ENCODE data around the gene HUNK.

- TF ChIP-seq, protein P1, sequence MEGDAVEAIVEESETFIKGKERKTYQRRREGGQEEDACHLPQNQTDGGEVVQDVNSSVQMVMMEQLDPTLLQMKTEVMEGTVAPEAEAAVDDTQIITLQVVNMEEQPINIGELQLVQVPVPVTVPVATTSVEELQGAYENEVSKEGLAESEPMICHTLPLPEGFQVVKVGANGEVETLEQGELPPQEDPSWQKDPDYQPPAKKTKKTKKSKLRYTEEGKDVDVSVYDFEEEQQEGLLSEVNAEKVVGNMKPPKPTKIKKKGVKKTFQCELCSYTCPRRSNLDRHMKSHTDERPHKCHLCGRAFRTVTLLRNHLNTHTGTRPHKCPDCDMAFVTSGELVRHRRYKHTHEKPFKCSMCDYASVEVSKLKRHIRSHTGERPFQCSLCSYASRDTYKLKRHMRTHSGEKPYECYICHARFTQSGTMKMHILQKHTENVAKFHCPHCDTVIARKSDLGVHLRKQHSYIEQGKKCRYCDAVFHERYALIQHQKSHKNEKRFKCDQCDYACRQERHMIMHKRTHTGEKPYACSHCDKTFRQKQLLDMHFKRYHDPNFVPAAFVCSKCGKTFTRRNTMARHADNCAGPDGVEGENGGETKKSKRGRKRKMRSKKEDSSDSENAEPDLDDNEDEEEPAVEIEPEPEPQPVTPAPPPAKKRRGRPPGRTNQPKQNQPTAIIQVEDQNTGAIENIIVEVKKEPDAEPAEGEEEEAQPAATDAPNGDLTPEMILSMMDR (IDR thresholded peaks at IDR 0.05), result no peak
- no peak for TF ChIP-seq POLR2A (IDR thresholded peaks at IDR 0.05)
Measured at GRCh38 chr21:31992391-31992790, 119.6 kb downstream of the HUNK start.

Data from adrenal gland (tissue), 5 donors.